Activated naive CD8-positive, alpha-beta T cell treated with anti-CD3 and anti-CD28 coated beads, Interleukin-2, amount 50 U/mL, for 24 hours (primary cell): ENCODE data around the gene DNAH10.

Experiments
- ATAC-seq: fragments of 150-1000 bp; cut with Tn5 transposase; one replicate; pipeline ENCODE4 v1.10.0; 2021
- DNase-seq: peaks from one replicate; pipeline ENCODE4 v3.0.0; 2021
- H3K27ac Mint-ChIP-seq: one replicate; pipeline ENCODE4 v1.8.0; 2021; ENCODE audit warnings: mild to moderate bottlenecking, mixed read lengths
- H3K27me3 Mint-ChIP-seq: one replicate; pipeline ENCODE4 v1.8.0; 2021; ENCODE audit warnings: mixed read lengths
- H3K36me3 Mint-ChIP-seq: one replicate; pipeline ENCODE4 v1.8.0; 2021; ENCODE audit warnings: low read depth, mixed read lengths
- H3K4me1 Mint-ChIP-seq: one replicate; pipeline ENCODE4 v1.8.0; 2021; ENCODE audit warnings: mixed read lengths
- H3K4me3 Mint-ChIP-seq: one replicate; pipeline ENCODE4 v1.8.0; 2021; ENCODE audit warnings: mild to moderate bottlenecking, moderate library complexity, mixed read lengths
- H3K9me3 Mint-ChIP-seq: one replicate; pipeline ENCODE4 v1.8.0; 2021; ENCODE audit warnings: mixed read lengths

The DNAH10 gene

GRCh38 chr12:123853396-123854070 is 91.4 kb downstream of the DNAH10 start:
- no peak overlapping the region for H3K27ac Mint-ChIP-seq
- ATAC-seq = no peak
- H3K9me3 Mint-ChIP-seq = no peaks in the 10 kb centered on the region

DNA sequence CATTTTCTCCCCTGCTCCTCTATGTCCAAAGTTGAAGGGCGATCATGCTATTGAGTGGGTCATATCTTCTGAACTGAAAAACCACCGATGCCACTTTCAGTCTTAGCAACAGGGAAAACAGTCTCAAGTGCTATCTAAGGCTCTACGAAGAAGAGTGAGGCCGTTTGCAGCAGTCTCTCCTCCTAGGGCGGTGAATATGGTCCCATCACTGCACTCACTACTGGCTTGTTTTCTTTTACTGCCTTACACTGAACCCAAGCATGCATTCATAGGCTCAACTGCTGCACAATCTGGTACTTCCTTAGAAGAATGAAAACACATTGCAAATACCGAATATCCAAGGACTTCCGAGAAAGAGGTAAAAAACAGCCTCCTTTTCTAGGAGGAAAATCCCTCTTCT is 92.1 kb downstream of the DNAH10 start:
- DNase-seq (no peak), ATAC-seq (no peak)
- no peaks in the 10 kb centered on the region for H3K9me3 Mint-ChIP-seq
- no peaks in the 10 kb centered on the region for H3K36me3 Mint-ChIP-seq
- no peak overlapping the region for H3K4me3 Mint-ChIP-seq
- H3K27ac Mint-ChIP-seq = no peak overlapping the region
- no peaks in the 10 kb centered on the region for H3K4me1 Mint-ChIP-seq
- peaks cover 2% of the 10 kb centered on the region for H3K27me3 Mint-ChIP-seq

More at GRCh38 chr12:123853396-123854070, 91.4 kb downstream of the DNAH10 start:
- no peaks in the 10 kb centered on the region for H3K4me1 Mint-ChIP-seq
- DNase-seq = no peak
- no peak overlapping the region for H3K4me3 Mint-ChIP-seq
- H3K36me3 Mint-ChIP-seq = no peaks in the 10 kb centered on the region
- peaks cover 2% of the 10 kb centered on the region for H3K27me3 Mint-ChIP-seq

DNA sequence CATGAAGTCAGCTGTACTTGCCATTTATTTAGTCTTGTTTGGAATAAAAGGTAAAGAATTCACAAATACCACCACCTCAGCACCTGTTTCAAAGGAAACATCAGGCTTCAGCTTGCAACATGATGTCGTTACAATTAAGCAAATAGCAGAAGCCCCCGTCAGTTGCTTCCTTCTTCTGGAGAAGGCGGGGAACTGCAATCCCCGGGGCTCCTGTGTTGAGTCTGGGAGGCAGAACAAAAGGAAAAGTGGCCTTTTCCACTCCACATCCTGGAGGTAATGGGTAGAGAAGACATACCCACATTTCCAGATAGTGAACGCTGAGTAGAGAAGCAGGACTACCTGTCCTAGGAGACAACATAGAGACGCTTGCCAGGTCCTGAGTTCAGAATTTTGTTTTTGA is 92.8 kb downstream of the DNAH10 start:
- Mint-ChIP-seq H3K36me3 (no peaks in the 10 kb centered on the region), H3K27me3 (peaks cover 2% of the 10 kb centered on the region), H3K27ac (no peak overlapping the region), H3K4me3 (no peak overlapping the region), H3K9me3 (no peaks in the 10 kb centered on the region), H3K4me1 (no peaks in the 10 kb centered on the region)
- DNase-seq = no peak
- no peak for ATAC-seq

DNA sequence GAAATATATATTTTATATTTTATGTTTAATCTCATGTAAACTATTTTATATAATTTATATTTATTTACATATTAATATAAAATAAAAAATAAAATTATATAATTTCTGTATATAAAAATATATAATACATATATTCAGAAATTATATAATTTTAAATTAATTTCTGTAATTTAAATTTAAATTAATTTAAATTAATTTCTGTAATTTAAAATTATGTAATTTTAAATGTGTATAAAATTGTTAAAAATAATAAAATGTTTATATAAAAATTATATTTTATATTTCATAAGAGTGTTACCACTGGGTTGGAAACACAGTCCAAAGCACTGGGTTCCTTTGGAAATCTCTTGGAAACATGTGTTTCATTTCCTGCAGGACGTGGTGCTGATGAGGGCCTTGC is 94.6 kb downstream of the DNAH10 start:
- Mint-ChIP-seq H3K36me3 (no peaks in the 10 kb centered on the region), H3K9me3 (no peaks in the 10 kb centered on the region), H3K4me3 (no peak overlapping the region), H3K4me1 (no peaks in the 10 kb centered on the region), H3K27me3 (peaks cover 2% of the 10 kb centered on the region), H3K27ac (no peak overlapping the region)
- DNase-seq = no peak
- ATAC-seq = no peak

GRCh38 chr12:123858176-123858575 is 96.1 kb downstream of the DNAH10 start:
- Mint-ChIP-seq H3K9me3 (no peaks in the 10 kb centered on the region), H3K4me1 (no peaks in the 10 kb centered on the region), H3K27me3 (peaks cover 2% of the 10 kb centered on the region), H3K4me3 (no peak overlapping the region), H3K36me3 (no peaks in the 10 kb centered on the region), H3K27ac (no peak overlapping the region)
- DNase-seq (no peak), ATAC-seq (no peak)

DNA sequence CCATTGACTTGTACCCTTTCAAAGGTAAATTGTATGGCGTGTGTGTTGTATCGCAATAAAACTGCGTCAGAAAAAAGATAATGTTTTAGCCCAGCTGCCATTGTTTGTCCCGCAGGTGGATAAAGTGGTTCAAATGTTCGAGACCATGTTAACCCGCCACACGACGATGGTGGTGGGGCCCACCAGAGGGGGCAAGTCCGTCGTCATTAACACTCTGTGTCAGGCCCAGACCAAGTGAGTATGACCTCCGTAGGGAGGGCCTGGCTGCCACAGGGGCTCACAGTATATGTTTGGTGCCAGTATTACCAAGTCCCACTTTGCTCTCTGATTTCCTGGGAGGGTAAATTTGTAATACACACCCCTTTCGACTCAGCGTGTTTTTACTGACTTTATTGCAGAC is 96.9 kb downstream of the DNAH10 start:
- Mint-ChIP-seq H3K27ac (no peak overlapping the region), H3K27me3 (peaks cover 4% of the 10 kb centered on the region), H3K4me1 (no peaks in the 10 kb centered on the region), H3K4me3 (no peak overlapping the region), H3K36me3 (no peaks in the 10 kb centered on the region), H3K9me3 (no peaks in the 10 kb centered on the region)
- ATAC-seq (no peak), DNase-seq (no peak)

DNA sequence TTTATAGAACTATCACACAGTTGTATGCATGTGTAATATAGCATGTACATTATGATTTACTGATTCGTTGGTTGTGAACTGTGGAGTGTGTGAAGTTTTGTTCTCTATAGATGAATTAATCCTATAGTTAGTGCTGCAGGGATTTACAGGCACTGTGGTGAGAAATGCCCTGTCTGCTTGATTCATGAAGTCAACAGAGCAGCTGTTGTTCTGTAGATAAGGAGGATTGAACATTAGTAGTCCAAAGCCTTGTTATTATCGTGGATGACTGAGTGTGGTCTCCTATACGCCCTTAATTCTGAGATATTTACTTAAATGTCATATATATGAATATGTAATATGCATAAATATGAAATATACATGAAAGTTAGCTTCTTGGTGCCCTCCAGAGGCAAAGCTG is 98.3 kb downstream of the DNAH10 start:
- no peak overlapping the region for H3K27ac Mint-ChIP-seq
- DNase-seq (no peak), ATAC-seq (no peak)
- peaks cover 4% of the 10 kb centered on the region for H3K27me3 Mint-ChIP-seq
- no peaks in the 10 kb centered on the region for H3K36me3 Mint-ChIP-seq
- no peaks in the 10 kb centered on the region for H3K4me1 Mint-ChIP-seq
- H3K9me3 Mint-ChIP-seq = no peaks in the 10 kb centered on the region
- no peak overlapping the region for H3K4me3 Mint-ChIP-seq

DNA sequence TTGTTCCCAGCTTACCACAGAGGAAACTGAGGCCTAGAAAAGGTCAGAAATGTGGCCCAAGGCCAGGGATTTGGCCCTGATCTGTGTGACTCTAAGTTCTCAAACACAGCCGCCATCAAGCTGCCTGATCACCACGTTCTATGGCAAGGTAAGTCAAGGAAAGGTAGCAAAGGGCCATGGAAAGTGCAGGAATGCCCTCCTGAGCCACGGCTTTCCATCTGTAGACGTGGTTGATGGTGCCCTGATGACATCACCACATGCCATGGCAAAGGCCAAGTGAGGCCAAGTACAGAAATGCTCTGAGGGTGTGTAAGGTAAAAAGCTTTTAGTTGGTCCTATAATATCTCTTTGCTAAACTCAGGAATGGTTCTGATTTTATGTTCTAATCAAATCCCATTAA is 99.3 kb downstream of the DNAH10 start:
- ATAC-seq (no peak), DNase-seq (no peak)
- Mint-ChIP-seq H3K27ac (no peak overlapping the region), H3K9me3 (no peaks in the 10 kb centered on the region), H3K36me3 (no peaks in the 10 kb centered on the region), H3K4me3 (no peak overlapping the region), H3K27me3 (peaks cover 4% of the 10 kb centered on the region), H3K4me1 (no peaks in the 10 kb centered on the region)

DNA sequence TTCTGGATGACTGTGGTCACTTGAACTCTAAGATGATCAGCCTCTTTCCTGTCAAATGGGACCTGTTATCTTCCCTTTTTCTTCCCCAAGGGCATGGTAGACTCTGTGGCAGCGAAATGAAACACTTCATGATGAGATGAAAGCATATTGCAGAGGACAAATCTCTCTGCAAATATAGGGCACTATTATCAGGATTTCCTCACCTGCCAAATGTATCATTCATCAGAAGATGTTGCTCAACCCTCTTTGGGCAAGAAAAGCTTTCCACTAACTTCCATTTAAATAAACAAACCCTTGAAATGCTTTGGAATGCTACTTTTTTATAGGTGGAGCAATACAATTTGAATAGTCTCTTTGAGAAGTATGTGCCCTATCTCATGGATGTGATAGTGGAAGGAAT is 105.0 kb downstream of the DNAH10 start:
- H3K9me3 Mint-ChIP-seq = no peaks in the 10 kb centered on the region
- no peak overlapping the region for H3K27ac Mint-ChIP-seq
- no peak for ATAC-seq
- H3K36me3 Mint-ChIP-seq = no peaks in the 10 kb centered on the region
- H3K4me1 Mint-ChIP-seq = no peaks in the 10 kb centered on the region
- no peak for DNase-seq
- peaks cover 2% of the 10 kb centered on the region for H3K27me3 Mint-ChIP-seq
- no peak overlapping the region for H3K4me3 Mint-ChIP-seq

DNA sequence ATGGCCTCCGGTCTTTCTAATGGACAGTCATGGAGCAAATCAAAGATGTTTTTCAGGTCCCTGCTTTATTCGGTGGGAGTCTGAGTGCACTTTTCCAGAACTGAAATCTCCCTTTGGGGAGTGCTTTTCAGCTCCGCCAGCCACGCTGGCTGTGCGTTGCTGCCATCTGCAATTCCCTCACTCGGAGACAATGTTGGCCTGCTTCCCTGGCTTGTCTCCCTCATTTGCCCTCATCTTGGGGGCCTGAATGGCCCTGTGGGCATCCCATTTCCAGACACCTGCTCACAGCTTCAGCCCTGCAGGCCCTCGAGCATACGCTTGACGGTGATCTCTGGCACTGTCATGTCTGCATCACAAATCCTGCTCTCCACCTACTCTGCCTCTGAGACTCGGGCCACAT is 106.7 kb downstream of the DNAH10 start:
- Mint-ChIP-seq H3K27ac (no peak overlapping the region), H3K4me1 (no peaks in the 10 kb centered on the region), H3K9me3 (no peaks in the 10 kb centered on the region), H3K27me3 (no peaks in the 10 kb centered on the region), H3K4me3 (no peak overlapping the region), H3K36me3 (no peaks in the 10 kb centered on the region)
- DNase-seq (no peak), ATAC-seq (no peak)

- no peak for DNase-seq
- Mint-ChIP-seq H3K9me3 (no peaks in the 10 kb centered on the region), H3K36me3 (no peaks in the 10 kb centered on the region), H3K27me3 (peaks cover 5% of the 10 kb centered on the region), H3K27ac (no peak overlapping the region), H3K4me1 (no peaks in the 10 kb centered on the region), H3K4me3 (no peak overlapping the region)
- no peak for ATAC-seq
Observed at GRCh38 chr12:123873793-123874192, 111.7 kb downstream of the DNAH10 start.

DNA sequence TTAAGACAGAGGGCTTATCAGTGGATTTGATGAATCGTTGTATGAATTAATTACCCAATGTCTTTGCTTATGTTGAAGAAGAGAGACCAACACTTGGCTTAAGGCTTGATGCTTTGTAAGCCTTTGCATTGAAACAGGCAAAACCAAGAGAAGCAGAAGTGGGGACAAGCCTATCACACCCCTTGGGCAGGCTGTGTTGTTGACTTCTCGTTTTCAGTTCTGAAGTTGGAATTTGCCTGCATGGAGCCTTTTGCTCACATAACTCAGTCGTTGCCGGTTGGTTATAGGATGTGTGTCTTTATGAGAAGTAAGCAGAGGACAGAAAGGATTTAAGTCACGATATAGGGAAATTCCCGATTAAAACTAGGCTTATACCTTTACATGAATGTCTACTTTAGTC is 115.9 kb downstream of the DNAH10 start:
- H3K27me3 Mint-ChIP-seq = peaks cover 8% of the 10 kb centered on the region
- no peaks in the 10 kb centered on the region for H3K4me1 Mint-ChIP-seq
- H3K36me3 Mint-ChIP-seq = no peaks in the 10 kb centered on the region
- no peak overlapping the region for H3K4me3 Mint-ChIP-seq
- DNase-seq = no peak
- H3K27ac Mint-ChIP-seq = no peak overlapping the region
- ATAC-seq = no peak
- H3K9me3 Mint-ChIP-seq = no peaks in the 10 kb centered on the region

DNA sequence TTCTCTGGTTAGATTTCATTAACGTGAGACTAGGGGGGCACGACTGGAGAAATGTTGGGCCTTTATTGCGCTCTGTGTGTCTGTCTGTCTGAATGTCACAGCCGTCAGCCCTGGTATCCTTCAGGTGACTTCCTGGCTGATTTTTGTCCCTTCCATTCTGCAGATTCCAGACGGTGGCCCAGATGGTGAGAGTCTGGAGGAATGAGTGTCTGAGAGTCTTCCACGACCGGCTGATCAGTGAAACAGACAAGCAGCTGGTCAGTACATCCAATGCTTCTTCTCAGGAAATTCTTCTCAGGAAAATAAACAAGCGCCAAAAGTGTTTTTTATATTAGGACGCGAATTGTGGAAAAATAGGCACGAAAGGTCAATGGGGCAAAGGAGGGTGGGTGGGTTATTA is 117.0 kb downstream of the DNAH10 start:
- ATAC-seq (no peak), DNase-seq (no peak)
- Mint-ChIP-seq H3K36me3 (no peaks in the 10 kb centered on the region), H3K4me3 (no peak overlapping the region), H3K4me1 (no peaks in the 10 kb centered on the region), H3K9me3 (no peaks in the 10 kb centered on the region), H3K27me3 (peaks cover 13% of the 10 kb centered on the region), H3K27ac (no peak overlapping the region)

- H3K36me3 Mint-ChIP-seq = no peaks in the 10 kb centered on the region
- H3K27ac Mint-ChIP-seq = no peak overlapping the region
- H3K9me3 Mint-ChIP-seq = no peaks in the 10 kb centered on the region
- ATAC-seq = no peak
- H3K4me1 Mint-ChIP-seq = no peaks in the 10 kb centered on the region
- peaks cover 11% of the 10 kb centered on the region for H3K27me3 Mint-ChIP-seq
- H3K4me3 Mint-ChIP-seq = no peak overlapping the region
- DNase-seq = no peak
Observed at GRCh38 chr12:123879691-123880090, 117.6 kb downstream of the DNAH10 start.

DNA sequence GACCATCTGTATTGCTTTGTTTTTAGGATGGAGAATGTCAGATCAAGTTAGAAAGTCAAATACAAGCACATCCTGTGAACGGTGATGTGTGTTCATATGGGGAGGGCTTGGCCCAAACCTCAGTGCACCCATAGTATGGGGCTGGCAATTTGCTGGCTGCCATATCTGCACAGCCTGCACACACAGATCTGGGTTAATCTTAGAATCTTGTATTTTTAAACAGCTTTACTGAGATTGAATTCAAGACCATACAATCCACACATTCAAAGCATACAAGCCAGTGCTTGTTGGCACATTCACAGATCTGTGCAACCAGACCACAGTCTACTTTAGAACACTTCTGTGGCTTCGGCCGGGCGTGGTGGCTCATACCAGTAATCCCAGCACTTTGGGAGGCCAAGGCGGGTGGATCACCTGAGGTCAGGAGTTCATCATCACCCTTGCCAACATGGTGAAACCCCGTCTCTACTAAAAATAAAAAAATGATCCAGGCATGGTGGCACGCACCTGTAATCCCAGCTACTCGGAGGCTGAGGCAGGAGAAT is 120.1 kb downstream of the DNAH10 start:
- Mint-ChIP-seq H3K4me1 (no peaks in the 10 kb centered on the region), H3K27ac (no peak overlapping the region), H3K36me3 (no peaks in the 10 kb centered on the region), H3K9me3 (no peaks in the 10 kb centered on the region), H3K4me3 (no peak overlapping the region), H3K27me3 (peaks cover 16% of the 10 kb centered on the region)
- ATAC-seq = no peak
- no peak for DNase-seq

GRCh38 chr12:123886258-123886657 is 124.2 kb downstream of the DNAH10 start:
- ATAC-seq = no peak
- no peak for DNase-seq
- no peak overlapping the region for H3K4me3 Mint-ChIP-seq
- no peaks in the 10 kb centered on the region for H3K36me3 Mint-ChIP-seq
- H3K4me1 Mint-ChIP-seq = no peaks in the 10 kb centered on the region
- H3K27ac Mint-ChIP-seq = no peak overlapping the region
- H3K9me3 Mint-ChIP-seq = no peaks in the 10 kb centered on the region
- H3K27me3 Mint-ChIP-seq = peaks cover 18% of the 10 kb centered on the region
